K562 (cell line): ENCODE data around the gene MIDN. TPM values are rescaled to one million over a fixed set of nuclear protein-coding genes. Genes with fewer than 3 reads are reported as not detected.

ENCODE experiments used
- ARID3B ChIP-seq: fragments of 250-450 bp; sonication (Bioruptor Pico); IDR thresholded peaks from 2 replicates; pipeline ENCODE4 v1.4.0; 2020; ENCODE audit warnings: borderline replicate concordance
- BCL6 ChIP-seq: fragments of 250-450 bp; sonication (Bioruptor Pico); IDR thresholded peaks from 2 replicates; pipeline ENCODE4 v1.4.0; 2020
- E2F4 ChIP-seq: sonication (generic); formaldehyde crosslinking; IDR thresholded peaks from 2 replicates; pipeline ENCODE4 v1.8.0; 2022; ENCODE audit warnings: mild to moderate bottlenecking, low read depth, missing genetic modification reagents
- HDAC8 ChIP-seq: fragments of 450-650 bp; IDR thresholded peaks from 2 replicates; pipeline ENCODE4 v1.6.1; 2016; ENCODE audit warnings: mild to moderate bottlenecking, missing genetic modification characterization, moderate library complexity, missing compliant biosample characterization
- HIVEP1 ChIP-seq: fragments of 250-450 bp; sonication (Bioruptor Pico); IDR thresholded peaks from 2 replicates; pipeline ENCODE4 v1.4.0; 2020; ENCODE audit warnings: mild to moderate bottlenecking
- MBD1 ChIP-seq: fragments of 250-450 bp; sonication (Bioruptor Pico); IDR thresholded peaks from 2 replicates; pipeline ENCODE4 v1.8.0; 2022; ENCODE audit warnings: inconsistent platforms
- NCOR1 ChIP-seq: fragments of 450-650 bp; IDR thresholded peaks from 2 replicates; pipeline ENCODE4 v1.6.1; 2016; ENCODE audit warnings: mild to moderate bottlenecking, moderate library complexity
- POLR2A ChIP-seq: fragments of 450-650 bp; conservative IDR thresholded peaks from 2 replicates; pipeline ENCODE4 v1.6.1; 2016
- PRMT5 ChIP-seq: sonication (generic); formaldehyde crosslinking; IDR thresholded peaks from 2 replicates; pipeline ENCODE4 v1.5.0; 2020; ENCODE audit warnings: missing genetic modification reagents
- SREBF2 ChIP-seq: sonication (generic); formaldehyde crosslinking; IDR thresholded peaks from 2 replicates; pipeline ENCODE4 v1.4.0; 2020; ENCODE audit warnings: mild to moderate bottlenecking, missing genetic modification reagents
- SRF ChIP-seq, 2 experiments: fragments of 250-450, 450-650 bp in 1 of 2; sonication (Bioruptor Pico) in 1 of 2; sonication (generic) in 1 of 2; formaldehyde crosslinking; IDR thresholded peaks; 2 replicates each; pipeline versions ENCODE4 v1.5.0 to v1.5.1; 2020 to 2022; ENCODE audit warnings: mild to moderate bottlenecking in 1 of 2, missing genetic modification reagents in 1 of 2
- YBX1 ChIP-seq: fragments of 450-650 bp; IDR thresholded peaks from 2 replicates; pipeline ENCODE4 v1.7.1; 2016; ENCODE audit warnings: mild to moderate bottlenecking
- ZBED1 ChIP-seq: IDR thresholded peaks from 2 replicates; pipeline ENCODE4 v1.6.1; 2014
- ZFP91 ChIP-seq: sonication (generic); formaldehyde crosslinking; IDR thresholded peaks from 2 replicates; pipeline ENCODE4 v1.8.0; 2022; ENCODE audit warnings: mild to moderate bottlenecking, missing genetic modification reagents
- ZNF347 ChIP-seq: fragments of 450-650 bp; formaldehyde crosslinking; IDR thresholded peaks from 2 replicates; pipeline ENCODE4 v1.4.0; 2020; ENCODE audit warnings: low read depth, mild to moderate bottlenecking, moderate library complexity
- ZNF431 ChIP-seq: sonication (generic); formaldehyde crosslinking; IDR thresholded peaks from 2 replicates; pipeline ENCODE4 v1.8.0; 2022; ENCODE audit warnings: mild to moderate bottlenecking, missing genetic modification reagents
- ZNF507 ChIP-seq: conservative IDR thresholded peaks from 2 replicates; pipeline ENCODE4 v1.6.1; 2017; ENCODE audit warnings: missing genetic modification characterization, missing compliant biosample characterization
- ZNF609 ChIP-seq: sonication (generic); formaldehyde crosslinking; IDR thresholded peaks from 2 replicates; pipeline ENCODE4 v1.8.1; 2023; ENCODE audit warnings: missing genetic modification reagents, mild to moderate bottlenecking, borderline replicate concordance
- polyA plus RNA-seq, 8 experiments: library from polyadenylated mRNA; depleted of rRNA in 4 of 8; stranded (reverse) in 5 of 8; unstranded in 3 of 8; fragments of >200 nt; fragmentation: Nextera tagmentation in 2 of 8; fragmentation: Illumina TruSeq in 1 of 8; extraction: Ambion mirVana in 2 of 8; extraction: Trizol in 1 of 8; gene quantifications; 2 replicates each; pipeline versions ENCODE4 v1.2.1 to v1.2.3, GENCODE V29; 2011 to 2014; ENCODE audit warnings: inconsistent platforms in 1 of 8, missing spikeins in 1 of 8
- total RNA-seq, 7 experiments: library from RNA; depleted of rRNA in 6 of 7; stranded (reverse); fragments of >200 nt in 6 of 7; fragmentation: Illumina TruSeq in 2 of 7; extraction: Trizol in 2 of 7; gene quantifications; 2 replicates each; pipeline versions ENCODE4 v1.2.1 to v1.2.3, GENCODE V29; 2011 to 2021; ENCODE audit warnings: low replicate concordance in 1 of 7

The MIDN gene
- total and polyA plus RNA-seq, 9 of the 15 experiments (the other 6 are each of a cell fraction or from before 2014, with no cell fraction given) = 0.17 to 120 (median 10.1) TPM

- no peak for TF ChIP-seq ZNF347
- no peak for TF ChIP-seq ARID3B (CRISPR knock-in tag)
- no peak for TF ChIP-seq HIVEP1 (CRISPR knock-in tag)
- no peak for TF ChIP-seq SREBF2 (CRISPR knock-in tag)
- no peak for TF ChIP-seq PRMT5 (CRISPR knock-in tag)
- TF ChIP-seq NCOR1 = 0 out of 2 replicates have a peak, but pooled peaks have one; percentile 21
- no peak for TF ChIP-seq ZNF507
- no peak for TF ChIP-seq ZNF609
- TF ChIP-seq ZFP91 = no peak
- peak; percentile 7; the same call in 1 of the 2 replicates for TF ChIP-seq ZBED1
- no peak for TF ChIP-seq SRF (CRISPR knock-in tag; IDR thresholded peaks at IDR 0.05)
- no peak for TF ChIP-seq BCL6 (CRISPR knock-in tag)
- no peak for TF ChIP-seq HDAC8
- no peak for TF ChIP-seq YBX1
- no peak for TF ChIP-seq MBD1 (CRISPR knock-in tag)
- no peak for TF ChIP-seq ZNF431 (CRISPR knock-in tag)
- TF ChIP-seq E2F4 = no peak
- TF ChIP-seq POLR2A = peak; percentile 44
Measured at GRCh38 chr19:1270854-1271527, 22.6 kb downstream of the MIDN start (continued).
